ENCODE data around the gene CPNE9.

Gene CPNE9

GRCh38 chr3:9703736-9704346 is at the start of gene CPNE9:
CPNE9 (plus strand) TSS chr3:9703833; CDS start chr3:9703997, 164 bp downstream.
- DNase-seq: no peak

GRCh38 chr3:9659849-9660248 is 43.8 kb upstream of the CPNE9 start:
- no peak for DNase-seq

GRCh38 chr3:9660972-9661371 is 42.7 kb upstream of the CPNE9 start:
- DNase-seq: no peak

- no peak for DNase-seq
Measured at GRCh38 chr3:9664119-9664751, 39.4 kb upstream of the CPNE9 start.

- DNase-seq: no peak
Measured at GRCh38 chr3:9666704-9667445, 36.8 kb upstream of the CPNE9 start.

GRCh38 chr3:9669277-9669676 is 34.4 kb upstream of the CPNE9 start:
- DNase-seq: no peak

- no peak for DNase-seq
Measured at GRCh38 chr3:9669720-9670432, 33.8 kb upstream of the CPNE9 start.

- DNase-seq: no peak
Measured at GRCh38 chr3:9673082-9673481, 30.6 kb upstream of the CPNE9 start.

GRCh38 chr3:9673752-9674151 is 29.9 kb upstream of the CPNE9 start:
- no peak for DNase-seq

- no peak for DNase-seq
Measured at GRCh38 chr3:9675736-9676290, 27.8 kb upstream of the CPNE9 start.

- DNase-seq: no peak
Measured at GRCh38 chr3:9676785-9677184, 26.8 kb upstream of the CPNE9 start.

- DNase-seq: no peak
Measured at GRCh38 chr3:9678493-9678892, 25.1 kb upstream of the CPNE9 start.

GRCh38 chr3:9679476-9680080 is 24.1 kb upstream of the CPNE9 start:
- DNase-seq: no peak

- DNase-seq: no peak
Measured at GRCh38 chr3:9681011-9681722, 22.5 kb upstream of the CPNE9 start.

GRCh38 chr3:9681723-9682081 is 21.9 kb upstream of the CPNE9 start:
- DNase-seq: no peak

GRCh38 chr3:9682096-9682495 is 21.5 kb upstream of the CPNE9 start:
- DNase-seq: no peak

- no peak for DNase-seq
Measured at GRCh38 chr3:9683426-9683825, 20.2 kb upstream of the CPNE9 start.

- DNase-seq: no peak
Measured at GRCh38 chr3:9685216-9686049, 18.2 kb upstream of the CPNE9 start.

GRCh38 chr3:9686050-9686550 is 17.5 kb upstream of the CPNE9 start:
- DNase-seq: no peak

- DNase-seq: no peak
Measured at GRCh38 chr3:9686703-9687102, 16.9 kb upstream of the CPNE9 start.

GRCh38 chr3:9687514-9687913 is 16.1 kb upstream of the CPNE9 start:
- no peak for DNase-seq

Measured in fibroblast of upper back skin (primary cell).